Smooth muscle cell of trachea (primary cell): Measurements from ENCODE around the gene TMEM116. TPM values are rescaled to one million over a fixed set of nuclear protein-coding genes. Genes with fewer than 3 reads are reported as not detected.

Experiments used
- total RNA-seq: library from RNA; depleted of rRNA; stranded (reverse); fragments of >200 nt; gene quantifications from 2 replicates; pipeline ENCODE4 v1.2.1, GENCODE V29; 2014

Gene TMEM116
- total RNA-seq: 10.9 and 14.2 TPM in 2 replicates

GRCh38 chr12:112012775-112013600 lies at the start of gene TMEM116, which contains the start of gene ERP29:
Gene TMEM116 (minus strand): TSS chr12:112013165. CDS start chr12:112005270, 7,895 bp downstream.
Gene ERP29 (plus strand): TSS chr12:112013426. CDS start chr12:112013466, 40 bp downstream.

Other genes with a start within 250 kb of the TMEM116 start
- 20.7 and 57.9 TPM in 2 replicates for gene ALDH2, start 246.2 kb downstream of the TMEM116 start, total RNA-seq
- 26.5 and 42.5 TPM in 2 replicates for gene MAPKAPK5, start 170.9 kb downstream of the TMEM116 start, total RNA-seq
- 55.3 and 59.4 TPM in 2 replicates for gene ERP29, start 261 bp upstream of the TMEM116 start, total RNA-seq
- gene NAA25, start 95.6 kb upstream of the TMEM116 start, total RNA-seq: 17.9 and 27.2 TPM in 2 replicates
- 78.2 and 80.6 TPM in 2 replicates for gene TRAFD1, start 112.4 kb upstream of the TMEM116 start, total RNA-seq